ENCODE data around the gene PGAM2.
A peak's percentile ranks its signal among the peaks of the same experiment; 100 is the strongest.

PGAM2 gene

GRCh38 chr7:44082541-44083207, 17.3 kb upstream of the PGAM2 start (continued):
- TF ChIP-seq, protein P1, sequence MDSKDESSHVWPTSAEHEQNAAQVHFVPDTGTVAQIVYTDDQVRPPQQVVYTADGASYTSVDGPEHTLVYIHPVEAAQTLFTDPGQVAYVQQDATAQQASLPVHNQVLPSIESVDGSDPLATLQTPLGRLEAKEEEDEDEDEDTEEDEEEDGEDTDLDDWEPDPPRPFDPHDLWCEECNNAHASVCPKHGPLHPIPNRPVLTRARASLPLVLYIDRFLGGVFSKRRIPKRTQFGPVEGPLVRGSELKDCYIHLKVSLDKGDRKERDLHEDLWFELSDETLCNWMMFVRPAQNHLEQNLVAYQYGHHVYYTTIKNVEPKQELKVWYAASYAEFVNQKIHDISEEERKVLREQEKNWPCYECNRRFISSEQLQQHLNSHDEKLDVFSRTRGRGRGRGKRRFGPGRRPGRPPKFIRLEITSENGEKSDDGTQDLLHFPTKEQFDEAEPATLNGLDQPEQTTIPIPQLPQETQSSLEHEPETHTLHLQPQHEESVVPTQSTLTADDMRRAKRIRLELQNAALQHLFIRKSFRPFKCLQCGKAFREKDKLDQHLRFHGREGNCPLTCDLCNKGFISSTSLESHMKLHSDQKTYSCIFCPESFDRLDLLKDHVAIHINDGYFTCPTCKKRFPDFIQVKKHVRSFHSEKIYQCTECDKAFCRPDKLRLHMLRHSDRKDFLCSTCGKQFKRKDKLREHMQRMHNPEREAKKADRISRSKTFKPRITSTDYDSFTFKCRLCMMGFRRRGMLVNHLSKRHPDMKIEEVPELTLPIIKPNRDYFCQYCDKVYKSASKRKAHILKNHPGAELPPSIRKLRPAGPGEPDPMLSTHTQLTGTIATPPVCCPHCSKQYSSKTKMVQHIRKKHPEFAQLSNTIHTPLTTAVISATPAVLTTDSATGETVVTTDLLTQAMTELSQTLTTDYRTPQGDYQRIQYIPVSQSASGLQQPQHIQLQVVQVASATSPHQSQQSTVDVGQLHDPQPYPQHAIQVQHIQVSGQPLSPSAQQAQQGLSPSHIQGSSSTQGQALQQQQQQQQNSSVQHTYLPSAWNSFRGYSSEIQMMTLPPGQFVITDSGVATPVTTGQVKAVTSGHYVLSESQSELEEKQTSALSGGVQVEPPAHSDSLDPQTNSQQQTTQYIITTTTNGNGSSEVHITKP (tag by site-specific recombination; IDR thresholded peaks at IDR 0.05) = 0 out of 2 replicates have a peak, but pooled peaks have one; percentile 16
- peak; percentile 34; the same call in 1 of the 2 replicates for TF ChIP-seq SP7 (tag by site-specific recombination; IDR thresholded peaks at IDR 0.05)
- no peak for TF ChIP-seq ZNF664 (tag by site-specific recombination; IDR thresholded peaks at IDR 0.05)
- TF ChIP-seq ZSCAN30 (tag by site-specific recombination; IDR thresholded peaks at IDR 0.05) = peak; percentile 37; the same call in 1 of the 2 replicates
- no peak for TF ChIP-seq ZFP41 (tag by site-specific recombination; IDR thresholded peaks at IDR 0.05; ENCODE audit: borderline replicate concordance)
- 0 out of 2 replicates have a peak, but pooled peaks have one; percentile 16 for TF ChIP-seq ZNF843 (tag by site-specific recombination; IDR thresholded peaks at IDR 0.05)
- peak; percentile 85 for TF ChIP-seq KLF8 (tag by site-specific recombination; IDR thresholded peaks at IDR 0.05)
- 0 out of 2 replicates have a peak, but pooled peaks have one; percentile 11 for TF ChIP-seq ZNF10 (tag by site-specific recombination; IDR thresholded peaks at IDR 0.05)
- peak; percentile 63 for TF ChIP-seq KLF1 (tag by site-specific recombination; IDR thresholded peaks at IDR 0.05)
- TF ChIP-seq ZFP69B (tag by site-specific recombination; IDR thresholded peaks at IDR 0.05) = 0 out of 2 replicates have a peak, but pooled peaks have one; percentile 17
- peak; percentile 57; the same call in 1 of the 2 replicates for TF ChIP-seq ZNF501 (tag by site-specific recombination; IDR thresholded peaks at IDR 0.05)
- TF ChIP-seq PATZ1 (tag by site-specific recombination; IDR thresholded peaks at IDR 0.05) = peak; percentile 93
- TF ChIP-seq EGR2 (tag by site-specific recombination; IDR thresholded peaks at IDR 0.05; ENCODE audit: low read depth) = peak; percentile 46; the same call in 1 of the 2 replicates
- no peak for TF ChIP-seq ZNF654 (tag by site-specific recombination; IDR thresholded peaks at IDR 0.05; ENCODE audit: low read depth)
- TF ChIP-seq ZBTB48 (tag by site-specific recombination; IDR thresholded peaks at IDR 0.05) = peak; percentile 65
- TF ChIP-seq ZEB2 (tag by site-specific recombination; IDR thresholded peaks at IDR 0.05) = 0 out of 2 replicates have a peak, but pooled peaks have one; percentile 26
- no peak for TF ChIP-seq ZNF37A (tag by site-specific recombination; IDR thresholded peaks at IDR 0.05)
- no peak for TF ChIP-seq ZNF341 (tag by site-specific recombination; IDR thresholded peaks at IDR 0.05; ENCODE audit: low read depth)
- peak; percentile 88 for TF ChIP-seq SP2 (tag by site-specific recombination; IDR thresholded peaks at IDR 0.05)
- no peak for TF ChIP-seq ZNF274 (IDR thresholded peaks at IDR 0.05; ENCODE audit: low read length)
- no peak for TF ChIP-seq ZNF274 (tag by site-specific recombination; IDR thresholded peaks at IDR 0.05; ENCODE audit: borderline replicate concordance)
- peak; percentile 80 for TF ChIP-seq ZBTB26 (tag by site-specific recombination; optimal IDR thresholded peaks at IDR 0.05)
- TF ChIP-seq IKZF3 (tag by site-specific recombination; IDR thresholded peaks at IDR 0.05) = peak; percentile 49; the same call in 1 of the 2 replicates
- TF ChIP-seq ZNF600 (tag by site-specific recombination; IDR thresholded peaks at IDR 0.05) = peak; percentile 79
- no peak for TF ChIP-seq ZNF670 (tag by site-specific recombination; IDR thresholded peaks at IDR 0.05; ENCODE audit: low read depth)
- TF ChIP-seq KLF9 (tag by site-specific recombination; IDR thresholded peaks at IDR 0.05; ENCODE audit: low read depth) = peak; percentile 87
- TF ChIP-seq ZNF76 (tag by site-specific recombination; IDR thresholded peaks at IDR 0.05; ENCODE audit: borderline replicate concordance, low read depth) = peak; percentile 39; the same call in 1 of the 2 replicates
- TF ChIP-seq ZNF292 (tag by site-specific recombination; IDR thresholded peaks at IDR 0.05; ENCODE audit: borderline replicate concordance, low read depth) = no peak
- TF ChIP-seq ZXDB (tag by site-specific recombination; IDR thresholded peaks at IDR 0.05) = 0 out of 2 replicates have a peak, but pooled peaks have one; percentile 47
- no peak for TF ChIP-seq MZF1 (tag by site-specific recombination; IDR thresholded peaks at IDR 0.05; ENCODE audit: borderline replicate concordance)
- TF ChIP-seq ZNF324 (tag by site-specific recombination; IDR thresholded peaks at IDR 0.05) = no peak
- TF ChIP-seq, protein P2, sequence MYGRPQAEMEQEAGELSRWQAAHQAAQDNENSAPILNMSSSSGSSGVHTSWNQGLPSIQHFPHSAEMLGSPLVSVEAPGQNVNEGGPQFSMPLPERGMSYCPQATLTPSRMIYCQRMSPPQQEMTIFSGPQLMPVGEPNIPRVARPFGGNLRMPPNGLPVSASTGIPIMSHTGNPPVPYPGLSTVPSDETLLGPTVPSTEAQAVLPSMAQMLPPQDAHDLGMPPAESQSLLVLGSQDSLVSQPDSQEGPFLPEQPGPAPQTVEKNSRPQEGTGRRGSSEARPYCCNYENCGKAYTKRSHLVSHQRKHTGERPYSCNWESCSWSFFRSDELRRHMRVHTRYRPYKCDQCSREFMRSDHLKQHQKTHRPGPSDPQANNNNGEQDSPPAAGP (tag by site-specific recombination; IDR thresholded peaks at IDR 0.05) = peak; percentile 46; the same call in 1 of the 2 replicates
- peak; percentile 25; the same call in 1 of the 2 replicates for TF ChIP-seq ZNF660 (tag by site-specific recombination; IDR thresholded peaks at IDR 0.05)
